PC-3 (cell line): ENCODE data around the gene TRIP12. TPM values are rescaled to one million over a fixed set of nuclear protein-coding genes. Genes with fewer than 3 reads are reported as not detected.

Experiments used
- ATAC-seq: fragments of 200-7000 bp; cut with Tn5 transposase; 2 replicates; pipeline ENCODE4 v1.9.1; 2020; ENCODE audit warnings: mild to moderate bottlenecking, moderate library complexity
- Bru-seq: library from RNA; stranded (reverse); fragments of 400-500 nt; gene quantifications from one replicate; lab custom pipeline; 2021; lab: Mats Ljungman, UMichigan
- BruChase-seq, 2 experiments: library from RNA; stranded (reverse); fragments of 400-500 nt; gene quantifications; one replicate each; lab custom pipeline; 2021; lab: Mats Ljungman, UMichigan
- BruUV-seq: library from RNA; stranded (reverse); fragments of 400-500 nt; replicated peaks from 2 replicates; lab custom pipeline; 2021; lab: Mats Ljungman, UMichigan
- CTCF ChIA-PET: fragments of 300-600 bp; sonication (Branson Sonifier 250); formaldehyde crosslinking; loops from one replicate; lab custom pipeline; 2022; ENCODE audit warnings: antibody characterized with exemption; lab: Charles Lee
- POLR2A ChIA-PET: fragments of 300-600 bp; sonication (Branson Sonifier 250); formaldehyde crosslinking; loops from one replicate; lab custom pipeline; 2022; ENCODE audit warnings: antibody characterized with exemption; ENCODE audit not compliant: unreplicated experiment; lab: Charles Lee
- DNase-seq: peaks from one replicate; pipeline ENCODE4 v3.0.0-alpha.2; 2015
- H2AFZ ChIP-seq: fragments of 300-600 bp; sonication (generic); 2 replicates; pipeline ENCODE4 v1.6.0; 2016; ENCODE audit warnings: antibody characterized with exemption, low read length
- H3F3A ChIP-seq: fragments of 300-600 bp; sonication (generic); one replicate; pipeline ENCODE4 v1.6.0; 2017; ENCODE audit warnings: antibody characterized with exemption, low read length, control low read depth, mild to moderate bottlenecking; ENCODE audit not compliant: unreplicated experiment
- H3K27ac ChIP-seq: fragments of 300-600 bp; sonication (generic); 2 replicates; pipeline ENCODE4 v1.5.1; 2016; ENCODE audit warnings: mild to moderate bottlenecking, low read length
- H3K27me3 ChIP-seq: fragments of 300-600 bp; sonication (generic); 2 replicates; pipeline ENCODE4 v1.6.1; 2016; ENCODE audit warnings: low read length, mixed read lengths
- H3K36me3 ChIP-seq: fragments of 300-600 bp; sonication (generic); 2 replicates; pipeline ENCODE4 v1.6.1; 2016; ENCODE audit warnings: low read depth, mixed run types, low read length, mixed read lengths
- H3K4me1 ChIP-seq: fragments of 300-600 bp; sonication (generic); 2 replicates; pipeline ENCODE4 v1.5.1; 2016; ENCODE audit warnings: low read length; ENCODE audit not compliant: insufficient read depth
- H3K4me2 ChIP-seq: fragments of 300-600 bp; sonication (generic); 2 replicates; pipeline ENCODE4 v1.6.0; 2016; ENCODE audit warnings: low read length
- H3K4me3 ChIP-seq: fragments of 300-600 bp; sonication (generic); 2 replicates; pipeline ENCODE4 v1.5.1; 2016; ENCODE audit warnings: mild to moderate bottlenecking, low read length, mixed read lengths
- H3K79me2 ChIP-seq: fragments of 300-600 bp; sonication (generic); 2 replicates; pipeline ENCODE4 v1.6.1; 2017; ENCODE audit warnings: low read length, mixed read lengths
- H3K9ac ChIP-seq: fragments of 300-600 bp; sonication (generic); 2 replicates; pipeline ENCODE4 v1.6.0; 2016; ENCODE audit warnings: mild to moderate bottlenecking, low read length
- H3K9me2 ChIP-seq: fragments of 300-600 bp; sonication (generic); replicated peaks from 2 replicates; pipeline ENCODE4 v1.6.1; 2016; ENCODE audit warnings: mixed run types, low read length, mixed read lengths
- H3K9me3 ChIP-seq: fragments of 300-600 bp; sonication (generic); 2 replicates; pipeline ENCODE4 v1.6.1; 2016; ENCODE audit warnings: low read length, mixed read lengths
- H4K20me1 ChIP-seq: fragments of 300-600 bp; sonication (generic); 2 replicates; pipeline ENCODE4 v1.6.1; 2016; ENCODE audit warnings: low read length, mixed read lengths
- CTCF ChIP-seq: fragments of 300-600 bp; sonication (generic); conservative IDR thresholded peaks from 2 replicates; pipeline ENCODE4 v1.5.1; 2017; ENCODE audit warnings: antibody characterized with exemption, low read depth, mild to moderate bottlenecking, low read length
- EZH2 ChIP-seq: fragments of 300-600 bp; sonication (generic); IDR thresholded peaks from one replicate; pipeline ENCODE4 v1.6.1; 2017; ENCODE audit warnings: antibody characterized with exemption, mild to moderate bottlenecking, low read length; ENCODE audit not compliant: unreplicated experiment
- EZH2phosphoT487 ChIP-seq: fragments of 300-600 bp; sonication (generic); IDR thresholded peaks from 2 replicates; pipeline ENCODE4 v1.6.1; 2018; ENCODE audit warnings: mild to moderate bottlenecking, antibody characterized with exemption, low read length, borderline replicate concordance
- intact Hi-C: fragments of 100-400 bp; cut with micrococcal nuclease; formaldehyde crosslinking; loops from 2 replicates; pipeline ENCODE4 v1.9.0; 2023
- long read RNA-seq: library from polyadenylated mRNA; unstranded; transcript quantifications from one replicate; pipeline ENCODE4 v2.0.0, GENCODE V29; 2021; ENCODE audit not compliant: unreplicated experiment
- total RNA-seq: library from RNA; depleted of rRNA; stranded (reverse); fragments of >200 nt; gene quantifications from 2 replicates; pipeline ENCODE4 v1.2.3, GENCODE V29; 2014; rRNA removed

The TRIP12 gene
- total RNA-seq, result 113 and 147 TPM in 2 replicates
- percentile 93 among the genes with signal in this experiment for Bru-seq, nascent RNA
- BruChase-seq, experiment 1, labeled RNA remaining after a 6-hour chase, result percentile 91 among the genes with signal in this experiment
- BruChase-seq, experiment 2, labeled RNA remaining after a 2-hour chase, result percentile 93 among the genes with signal in this experiment
- long read RNA-seq, full-length matches to known transcripts, result 6 of 131 reads
- long read RNA-seq, partial matches to known transcripts, result 38 of 131 reads
- long read RNA-seq, other reads (novel, unspliced or antisense), result 87 of 131 reads

GRCh38 chr2:229921892-229922448, at the start of gene TRIP12:
TSS of gene TRIP12 (minus strand) at chr2:229922009. CDS start at chr2:229880079, 41,930 bp downstream.
- peaks cover 61% of the 10 kb centered on the region for H3K79me2 ChIP-seq

GRCh38 chr2:229971298-229971790, 49.5 kb upstream of the TRIP12 start:
- intact Hi-C loops, result no loop called here
- Histone ChIP-seq H3K4me3 (no peak overlapping the region), H3K27me3 (no peaks in the 10 kb centered on the region), H2AFZ (no peak overlapping the region), H3F3A (no peaks in the 10 kb centered on the region), H3K27ac (no peak overlapping the region), H4K20me1 (no peaks in the 10 kb centered on the region), H3K9me3 (no peaks in the 10 kb centered on the region), H3K4me1 (no peaks in the 10 kb centered on the region), H3K79me2 (no peaks in the 10 kb centered on the region), H3K9me2 (no peaks in the 10 kb centered on the region), H3K36me3 (no peaks in the 10 kb centered on the region), H3K4me2 (no peak overlapping the region), H3K9ac (no peak overlapping the region)
- DNase-seq, result no peak
- BruUV-seq, result no TSS peak
- no peak for ATAC-seq
- ChIA-PET CTCF (no interaction called here), POLR2A (no interaction called here)
- no peak for TF ChIP-seq EZH2phosphoT487
- TF ChIP-seq CTCF, result no peak
- no peak for TF ChIP-seq EZH2

More at GRCh38 chr2:229921892-229922448, at the start of gene TRIP12:
- H3K27me3 ChIP-seq, result no peaks in the 10 kb centered on the region
- POLR2A ChIA-PET, result interaction anchor here (0.5 to 0.6 kb wide), 2 partner anchors 17 to 130 kb away, joined by 3 to 4 read pairs; no protein-coding TSS in a partner anchor
- peak; percentile 86 for DNase-seq
- peaks cover 20% of the 10 kb centered on the region for H4K20me1 ChIP-seq
- H3K9ac ChIP-seq, result peak within 1 kb of the TSS; percentile 90
- H3K4me2 ChIP-seq, result peak within 1 kb of the TSS; percentile 98
- peaks cover 19% of the 10 kb centered on the region for H3K4me1 ChIP-seq
- H3K36me3 ChIP-seq, result peaks cover 12% of the 10 kb centered on the region; the same call in 1 of the 2 replicates
- CTCF ChIA-PET, result no interaction called here
- no peaks in the 10 kb centered on the region for H3K9me2 ChIP-seq
- no TSS peak for BruUV-seq
- ATAC-seq, result peak; percentile 77
- H3K4me3 ChIP-seq, result peak within 1 kb of the TSS; percentile 98
- TF ChIP-seq EZH2 (no peak), EZH2phosphoT487 (no peak), CTCF (no peak)
- H3F3A ChIP-seq, result no peaks in the 10 kb centered on the region
- H3K9me3 ChIP-seq, result no peaks in the 10 kb centered on the region
- intact Hi-C loops, result loop anchor here (5.0 kb wide), 1 partner anchor 140 kb away; no protein-coding TSS in a partner anchor
- peak within 1 kb of the TSS; percentile 91 for H2AFZ ChIP-seq
- H3K27ac ChIP-seq, result peak within 1 kb of the TSS; percentile 86
